Measurements from ENCODE around the gene SPEF1. TPM values are rescaled to one million over a fixed set of nuclear protein-coding genes. Genes with fewer than 3 reads are reported as not detected.

Gene SPEF1
- total RNA-seq, 4 donors from 2014 or later: 1.1 to 1.8 TPM; not detected in 2

DNA sequence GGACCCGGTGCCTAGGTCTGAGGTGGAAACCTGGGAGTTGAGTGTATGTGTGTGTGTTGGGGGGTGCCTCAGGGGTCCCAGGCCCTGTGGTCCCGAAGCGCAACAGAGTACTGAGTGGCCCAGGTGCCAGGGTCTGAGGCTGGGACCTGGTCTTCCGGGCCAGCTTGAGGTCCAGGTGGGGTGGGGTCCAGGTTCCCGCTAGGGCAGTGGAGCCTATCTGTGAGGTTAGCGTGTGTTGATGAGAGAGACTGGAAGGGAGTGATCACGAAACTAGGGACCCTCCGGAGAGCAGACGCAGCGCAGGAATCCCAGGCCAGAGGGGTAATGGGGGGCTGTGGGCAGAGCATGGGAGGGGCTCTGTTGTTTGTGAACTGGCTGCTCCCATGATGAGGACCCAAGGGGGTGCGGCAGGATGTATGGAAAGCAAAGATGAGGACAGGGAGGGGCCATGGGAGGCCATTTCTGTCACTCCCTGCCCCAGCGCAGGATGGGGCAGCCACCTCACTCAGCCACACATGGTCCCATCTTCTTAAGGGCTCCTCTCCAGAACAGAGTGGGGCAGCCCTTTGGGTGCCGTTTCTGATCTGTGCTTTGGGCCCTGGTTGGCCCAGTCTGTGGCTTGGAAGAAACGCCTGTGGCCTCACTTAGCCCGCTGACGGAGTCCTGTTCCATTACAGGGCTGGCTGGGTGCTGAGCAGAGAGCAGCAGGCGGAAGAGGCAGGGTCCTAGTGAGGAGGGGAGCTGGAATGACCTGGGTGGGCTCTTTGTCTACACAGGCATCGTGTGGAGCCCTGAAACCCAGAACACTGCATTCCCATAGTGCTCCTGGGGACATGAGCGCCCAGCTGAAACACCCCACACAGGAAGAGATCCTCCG lies 47.9 kb downstream of the SPEF1 start:
- H3K36me3 ChIP-seq: no peaks in the 10 kb centered on the region
- H3K9me3 ChIP-seq: no peaks in the 10 kb centered on the region
- WGBS, 2 donors: 66 to 70% methylated on average over 16 to 19 of the region's 20 CpGs
- H3K27me3 ChIP-seq: peaks cover 0 to 11% of the 10 kb centered on the region in 2 donors
- H3K27ac ChIP-seq: peak overlapping the region; percentile 15 to 80 (median 47)
- H3K4me3 ChIP-seq: peak overlapping the region; percentile 26 to 56 (median 32)
- TF ChIP-seq POLR2A (IDR thresholded peaks at IDR 0.05) (no peak), EP300 (IDR thresholded peaks at IDR 0.05) (no peak), CTCF (IDR thresholded peaks at IDR 0.05) (no peak)
- no peak for DNase-seq (ENCODE audit: low spot score in 2 of 2)
- peaks cover 0 to 42% (median 5%) of the 10 kb centered on the region in 4 donors for H3K4me1 ChIP-seq

- Histone ChIP-seq H3K4me1 (peaks cover 0 to 44% (median 5%) of the 10 kb centered on the region in 4 donors), H3K27ac (peak within 1 kb of the TSS; percentile 15 to 80 (median 47)), H3K36me3 (no peaks in the 10 kb centered on the region), H3K27me3 (peaks cover 0 to 11% of the 10 kb centered on the region in 2 donors), H3K9me3 (no peaks in the 10 kb centered on the region), H3K4me3 (peak within 1 kb of the TSS; percentile 26 to 56 (median 32))
- WGBS, 2 donors: 7 to 26% methylated on average over 3 to 14 of the region's 67 CpGs
- no peak for DNase-seq (ENCODE audit: low spot score in 2 of 2)
- TF ChIP-seq CTCF (IDR thresholded peaks at IDR 0.05) (no peak), EP300 (IDR thresholded peaks at IDR 0.05) (no peak), POLR2A (IDR thresholded peaks at IDR 0.05) (no peak)
Measured at GRCh38 chr20:3732327-3733118, 48.7 kb downstream of the SPEF1 start, which contains the start of gene HSPA12B. Gene HSPA12B (plus strand): TSS chr20:3732685. CDS start chr20:3738675, 5,990 bp downstream.

GRCh38 chr20:3731944-3732326 lies 49.3 kb downstream of the SPEF1 start:
- H3K36me3 ChIP-seq: no peaks in the 10 kb centered on the region
- DNase-seq (ENCODE audit: low spot score in 2 of 2): no peak
- peaks cover 0 to 11% of the 10 kb centered on the region in 2 donors for H3K27me3 ChIP-seq
- H3K27ac ChIP-seq: peak overlapping the region in 2 of 4 donors; percentile 70 to 76
- TF ChIP-seq CTCF (IDR thresholded peaks at IDR 0.05) (no peak), EP300 (IDR thresholded peaks at IDR 0.05) (no peak), POLR2A (IDR thresholded peaks at IDR 0.05) (no peak)
- H3K4me3 ChIP-seq: peak overlapping the region in 1 of 4 donors; percentile 56
- peaks cover 0 to 47% (median 5%) of the 10 kb centered on the region in 4 donors for H3K4me1 ChIP-seq
- H3K9me3 ChIP-seq: no peaks in the 10 kb centered on the region
- WGBS, 2 donors: 46 to 47% methylated on average over 7 to 8 of the region's 16 CpGs

GRCh38 chr20:3730803-3731672 lies 50.2 kb downstream of the SPEF1 start:
- WGBS, 2 donors: 77 to 85% methylated on average over 12 of the region's 12 CpGs
- no peaks in the 10 kb centered on the region for H3K36me3 ChIP-seq
- TF ChIP-seq CTCF (IDR thresholded peaks at IDR 0.05) (no peak), POLR2A (IDR thresholded peaks at IDR 0.05) (no peak), EP300 (IDR thresholded peaks at IDR 0.05) (no peak)
- no peak overlapping the region for H3K27ac ChIP-seq
- peaks cover 0 to 11% of the 10 kb centered on the region in 2 donors for H3K27me3 ChIP-seq
- H3K4me3 ChIP-seq: no peak overlapping the region
- no peaks in the 10 kb centered on the region for H3K9me3 ChIP-seq
- H3K4me1 ChIP-seq: peaks cover 0 to 48% (median 5%) of the 10 kb centered on the region in 4 donors
- no peak for DNase-seq (ENCODE audit: low spot score in 2 of 2)

All from tibial nerve (tissue), 4 donors.